ENCODE data around the gene DSEL. TPM values are rescaled to one million over a fixed set of nuclear protein-coding genes. Genes with fewer than 3 reads are reported as not detected.

Gene DSEL
- total RNA-seq, 1 donor from 2014 or later = 16.5 TPM

- Histone ChIP-seq H3K27me3 (ENCODE audit: insufficient read depth, low read length) (no peaks in the 10 kb centered on the region), H3K79me2 (ENCODE audit: insufficient read depth, low read length) (peaks cover 9% of the 10 kb centered on the region), H3K9me3 (ENCODE audit: insufficient read depth, low read depth, low read length) (no peaks in the 10 kb centered on the region), H4K20me1 (ENCODE audit: insufficient read depth, low read length) (no peaks in the 10 kb centered on the region), H3K4me2 (ENCODE audit: low read length) (no peak overlapping the region), H3K36me3 (ENCODE audit: insufficient read depth, low read length) (no peaks in the 10 kb centered on the region), H3K9ac (ENCODE audit: low read length) (no peak overlapping the region), H3K4me3 (ENCODE audit: insufficient read depth, low read depth, low read length) (no peak overlapping the region), H3K4me1 (ENCODE audit: insufficient read depth, low read length) (peaks cover 4% of the 10 kb centered on the region), H3K27ac (ENCODE audit: low read depth, low read length) (no peak overlapping the region), H2AFZ (ENCODE audit: low read depth, low read length) (no peak overlapping the region)
- FAIRE-seq (no peak), DNase-seq (ENCODE audit: low read depth) (no peak)
- Mint-ChIP-seq H3K4me1 (ENCODE audit: low read depth, unreplicated experiment) (peaks cover 13% of the 10 kb centered on the region), H3K27ac (ENCODE audit: unreplicated experiment) (no peak overlapping the region), H3K9me3 (ENCODE audit: unreplicated experiment) (no peaks in the 10 kb centered on the region), H3K4me3 (ENCODE audit: unreplicated experiment) (no peak overlapping the region), H3K27me3 (ENCODE audit: low read depth, unreplicated experiment) (no peaks in the 10 kb centered on the region), H3K36me3 (ENCODE audit: low read depth, unreplicated experiment) (no peaks in the 10 kb centered on the region)
- TF ChIP-seq EZH2 (IDR thresholded peaks at IDR 0.05; ENCODE audit: insufficient read depth, low read length) (no peak), CTCF (IDR thresholded peaks at IDR 0.05; ENCODE audit: insufficient read depth, low read depth, low read length) (no peak)
These were observed 11.8 kb downstream of the DSEL start for GRCh38 chr18:67504739-67505138.

GRCh38 chr18:67500522-67501205, 15.9 kb downstream of the DSEL start:
- Histone ChIP-seq H4K20me1 (ENCODE audit: insufficient read depth, low read length) (no peaks in the 10 kb centered on the region), H2AFZ (ENCODE audit: low read depth, low read length) (no peak overlapping the region), H3K4me3 (ENCODE audit: insufficient read depth, low read depth, low read length) (no peak overlapping the region), H3K4me2 (ENCODE audit: low read length) (no peak overlapping the region), H3K27ac (ENCODE audit: low read depth, low read length) (no peak overlapping the region), H3K27me3 (ENCODE audit: insufficient read depth, low read length) (no peaks in the 10 kb centered on the region), H3K79me2 (ENCODE audit: insufficient read depth, low read length) (no peaks in the 10 kb centered on the region), H3K36me3 (ENCODE audit: insufficient read depth, low read length) (no peaks in the 10 kb centered on the region), H3K9me3 (ENCODE audit: insufficient read depth, low read depth, low read length) (peaks cover 3% of the 10 kb centered on the region), H3K9ac (ENCODE audit: low read length) (no peak overlapping the region), H3K4me1 (ENCODE audit: insufficient read depth, low read length) (no peaks in the 10 kb centered on the region)
- Mint-ChIP-seq H3K9me3 (ENCODE audit: unreplicated experiment) (no peaks in the 10 kb centered on the region), H3K36me3 (ENCODE audit: low read depth, unreplicated experiment) (no peaks in the 10 kb centered on the region), H3K4me3 (ENCODE audit: unreplicated experiment) (no peak overlapping the region), H3K27ac (ENCODE audit: unreplicated experiment) (no peak overlapping the region), H3K27me3 (ENCODE audit: low read depth, unreplicated experiment) (no peaks in the 10 kb centered on the region), H3K4me1 (ENCODE audit: low read depth, unreplicated experiment) (no peaks in the 10 kb centered on the region)
- TF ChIP-seq CTCF (IDR thresholded peaks at IDR 0.05; ENCODE audit: insufficient read depth, low read depth, low read length) = no peak
- TF ChIP-seq EZH2 (IDR thresholded peaks at IDR 0.05; ENCODE audit: insufficient read depth, low read length) = no peak
- DNase-seq (ENCODE audit: low read depth) (no peak), FAIRE-seq (no peak)

GRCh38 chr18:67496469-67496868, 20.1 kb downstream of the DSEL start:
- Histone ChIP-seq H3K9me3 (ENCODE audit: insufficient read depth, low read depth, low read length) (peaks cover 3% of the 10 kb centered on the region), H3K27me3 (ENCODE audit: insufficient read depth, low read length) (no peaks in the 10 kb centered on the region), H4K20me1 (ENCODE audit: insufficient read depth, low read length) (no peaks in the 10 kb centered on the region), H3K4me2 (ENCODE audit: low read length) (no peak overlapping the region), H3K36me3 (ENCODE audit: insufficient read depth, low read length) (no peaks in the 10 kb centered on the region), H2AFZ (ENCODE audit: low read depth, low read length) (no peak overlapping the region), H3K9ac (ENCODE audit: low read length) (no peak overlapping the region), H3K4me3 (ENCODE audit: insufficient read depth, low read depth, low read length) (no peak overlapping the region), H3K27ac (ENCODE audit: low read depth, low read length) (no peak overlapping the region), H3K79me2 (ENCODE audit: insufficient read depth, low read length) (no peaks in the 10 kb centered on the region), H3K4me1 (ENCODE audit: insufficient read depth, low read length) (no peaks in the 10 kb centered on the region)
- no peaks in the 10 kb centered on the region for H3K27me3 Mint-ChIP-seq (ENCODE audit: low read depth, unreplicated experiment)
- TF ChIP-seq CTCF (IDR thresholded peaks at IDR 0.05; ENCODE audit: insufficient read depth, low read depth, low read length) (no peak), EZH2 (IDR thresholded peaks at IDR 0.05; ENCODE audit: insufficient read depth, low read length) (no peak)
- H3K9me3 Mint-ChIP-seq (ENCODE audit: unreplicated experiment) = no peaks in the 10 kb centered on the region
- FAIRE-seq = no peak
- H3K4me1 Mint-ChIP-seq (ENCODE audit: low read depth, unreplicated experiment) = peaks cover 10% of the 10 kb centered on the region
- no peak for DNase-seq (ENCODE audit: low read depth)
- no peaks in the 10 kb centered on the region for H3K36me3 Mint-ChIP-seq (ENCODE audit: low read depth, unreplicated experiment)
- H3K27ac Mint-ChIP-seq (ENCODE audit: unreplicated experiment) = no peak overlapping the region
- H3K4me3 Mint-ChIP-seq (ENCODE audit: unreplicated experiment) = no peak overlapping the region
